K562 (cell line): ENCODE data around the gene RCOR1. TPM values are rescaled to one million over a fixed set of nuclear protein-coding genes. Genes with fewer than 3 reads are reported as not detected.
A peak's percentile ranks its signal among the peaks of the same experiment; 100 is the strongest.
"Not testable (repeated sequence)": the region's sequence is repeated elsewhere in the genome, so short reads cannot be mapped to it uniquely, and the experiment has no call there.

Experiments used
- ATAC-seq: fragments of 200-7000 bp; cut with Tn5 transposase; 3 replicates; pipeline ENCODE4 v1.9.1; 2020; ENCODE audit warnings: moderate library complexity
- BruUV-seq: library from RNA; stranded (reverse); fragments of 400-500 nt; replicated peaks from 2 replicates; lab custom pipeline; 2021; lab: Mats Ljungman, UMichigan
- CTCF ChIA-PET: fragments of 300-600 bp; formaldehyde crosslinking; extraction: SDS; loops from one replicate; lab custom pipeline; 2021; ENCODE audit warnings: low intra/inter-chr PET ratio; lab: Yijun Ruan, JAX
- POLR2A ChIA-PET: fragments of 300-600, 350-650 bp; sonication (Branson Sonifier 250); formaldehyde crosslinking; extraction: SDS; loops from one replicate; lab custom pipeline; 2021; ENCODE audit warnings: antibody characterized with exemption, inconsistent platforms; lab: Yijun Ruan, JAX
- DNase-seq, 4 experiments: peaks; one replicate each; pipeline versions ENCODE4 v3.0.0 to v3.0.0-alpha.2; 2011 to 2018; ENCODE audit warnings: low spot score in 3 of 4, mixed read lengths in 3 of 4; ENCODE audit errors: extremely low read depth in 1 of 4
- FAIRE-seq: peaks from 2 replicates; lab custom pipeline; 2011; peaks lifted over from hg19 to GRCh38; lab: Jason Lieb, UNC
- H2AFZ ChIP-seq: 2 replicates; pipeline ENCODE4 v1.6.0; 2011; ENCODE audit warnings: low read depth, low read length, control low read depth, inconsistent platforms
- H3K27ac ChIP-seq: fragments of 200-600 bp; 3 replicates; pipeline ENCODE4 v1.8.0; 2011; ENCODE audit warnings: low read depth, mild to moderate bottlenecking, control low read depth, inconsistent platforms, low read length, moderate library complexity, mixed read lengths; ENCODE audit errors: extremely low read depth
- H3K27me3 ChIP-seq, 2 experiments: fragments of 300-600 bp in 1 of 2; 2 replicates in 1 of 2; 3 replicates in 1 of 2; pipeline versions ENCODE4 v1.6.0 to v1.8.0; 2011; ENCODE audit warnings: inconsistent platforms in 2 of 2, low read length in 2 of 2, mild to moderate bottlenecking in 1 of 2, mixed read lengths in 1 of 2, moderate library complexity in 1 of 2; ENCODE audit not compliant: control insufficient read depth in 2 of 2, insufficient read depth in 2 of 2
- H3K36me3 ChIP-seq: fragments of 300-600 bp; 3 replicates; pipeline ENCODE4 v1.8.0; 2011; ENCODE audit warnings: mild to moderate bottlenecking, low read length, inconsistent platforms; ENCODE audit not compliant: control insufficient read depth, insufficient read depth
- H3K4me1 ChIP-seq, 2 experiments: fragments of 200-600 bp in 1 of 2; replicated peaks in 1 of 2; 2 replicates in 1 of 2; 3 replicates in 1 of 2; pipeline versions ENCODE4 v1.5.1 to v1.8.0; 2011; ENCODE audit warnings: inconsistent platforms in 2 of 2, low read length in 2 of 2, mild to moderate bottlenecking in 1 of 2, mixed read lengths in 1 of 2, moderate library complexity in 1 of 2; ENCODE audit not compliant: control insufficient read depth in 2 of 2, insufficient read depth in 2 of 2
- H3K4me2 ChIP-seq: 2 replicates; pipeline ENCODE4 v1.6.1; 2011; ENCODE audit warnings: low read length, control low read depth, inconsistent platforms, mixed read lengths; ENCODE audit not compliant: insufficient read depth
- H3K4me3 ChIP-seq: fragments of 200-600 bp; sonication (generic), shearing (Covaris generic); 2 replicates; pipeline ENCODE4 v1.5.1; 2016; ENCODE audit warnings: control low read depth, inconsistent platforms
- H3K79me2 ChIP-seq: fragments of 200-600 bp; 3 replicates; pipeline ENCODE4 v1.8.0; 2011; ENCODE audit warnings: low read length, inconsistent platforms; ENCODE audit not compliant: control insufficient read depth, insufficient read depth
- H3K9ac ChIP-seq, 2 experiments: 2 replicates each; pipeline versions ENCODE4 v1.6.0 to v1.6.1; 2011; ENCODE audit warnings: low read depth in 2 of 2, low read length in 2 of 2, control low read depth in 1 of 2, inconsistent platforms in 1 of 2, mild to moderate bottlenecking in 1 of 2, mixed read lengths in 1 of 2; ENCODE audit not compliant: insufficient read depth in 1 of 2
- H3K9me1 ChIP-seq: one replicate; pipeline ENCODE4 v1.6.0; 2011; ENCODE audit warnings: inconsistent platforms, mild to moderate bottlenecking, low read length, moderate library complexity; ENCODE audit not compliant: control insufficient read depth, insufficient read depth
- H3K9me3 ChIP-seq: replicated peaks from 2 replicates; pipeline ENCODE4 v1.5.1; 2011; ENCODE audit warnings: low read depth, low read length, inconsistent platforms; ENCODE audit not compliant: control insufficient read depth, insufficient read depth
- H4K20me1 ChIP-seq: replicated peaks from 2 replicates; pipeline ENCODE4 v1.6.1; 2011; ENCODE audit warnings: low read length, inconsistent platforms, mixed read lengths; ENCODE audit not compliant: control insufficient read depth, insufficient read depth
- ADNP ChIP-seq: fragments of 200-800 bp; sonication (Bioruptor generic); IDR thresholded peaks from 2 replicates; pipeline ENCODE4 v1.6.1; 2016; ENCODE audit warnings: missing genetic modification characterization, missing compliant biosample characterization
- ATF3 ChIP-seq, 2 experiments: fragments of 450-650 bp in 1 of 2; sonication (generic) in 1 of 2; formaldehyde crosslinking in 1 of 2; IDR thresholded peaks in 1 of 2; conservative IDR thresholded peaks in 1 of 2; 2 replicates each; pipeline versions ENCODE4 v1.6.1 to v1.8.1; 2016 to 2023; ENCODE audit warnings: mild to moderate bottlenecking in 2 of 2, moderate library complexity in 2 of 2, inconsistent platforms in 1 of 2, missing genetic modification reagents in 1 of 2
- BCOR ChIP-seq: fragments of 450-650 bp; IDR thresholded peaks from 2 replicates; pipeline ENCODE4 v1.6.1; 2016
- KDM1A ChIP-seq, 2 experiments: fragments of 450-650 bp; IDR thresholded peaks; 2 replicates each; pipeline ENCODE4 v1.6.1; 2016; ENCODE audit warnings: mild to moderate bottlenecking in 2 of 2
- RBFOX2 ChIP-seq: fragments of 200-400 bp; formaldehyde crosslinking; IDR thresholded peaks from 2 replicates; pipeline ENCODE4 v1.6.1; 2017; ENCODE audit warnings: low read depth, mild to moderate bottlenecking, low read length, moderate library complexity
- RBM25 ChIP-seq: fragments of 200-400 bp; formaldehyde crosslinking; IDR thresholded peaks from 2 replicates; pipeline ENCODE4 v1.6.1; 2018; ENCODE audit warnings: low read length, low read depth, moderate library complexity; ENCODE audit not compliant: severe bottlenecking
- RCOR1 ChIP-seq, 2 experiments: IDR thresholded peaks; 2 replicates each; pipeline ENCODE4 v1.6.1; 2012; ENCODE audit warnings: low read depth in 2 of 2, low read length in 2 of 2, borderline replicate concordance in 1 of 2, improper control_type of control experiment in 1 of 2
- ZBTB2 ChIP-seq: fragments of 450-650 bp; IDR thresholded peaks from 2 replicates; pipeline ENCODE4 v1.6.1; 2016; ENCODE audit warnings: antibody characterized with exemption
- ZNF121 ChIP-seq: sonication (generic); formaldehyde crosslinking; conservative IDR thresholded peaks from 2 replicates; pipeline ENCODE4 v1.8.0; 2022; ENCODE audit warnings: missing genetic modification reagents
- ZNF785 ChIP-seq: fragments of 250-450 bp; sonication (Bioruptor Pico); IDR thresholded peaks from 2 replicates; pipeline ENCODE4 v1.4.0; 2020; ENCODE audit warnings: mild to moderate bottlenecking
- WGBS: fragments of 100-300 bp; shearing (Covaris generic); methylation state at CpG from one replicate; pipeline ENCODE4 v1.1.6; 2016; ENCODE audit warnings: low coverage, mixed read lengths; ENCODE audit not compliant: insufficient coverage; ENCODE audit errors: missing lambda C conversion rate; 5-methylcytosine and 5-hydroxymethylcytosine counted together
- in situ Hi-C: fragments of 300-500 bp; cut with MboI; formaldehyde crosslinking; loops from 4 replicates; pipeline ENCODE4 v1.15.0; 2018; ENCODE audit warnings: inconsistent platforms, mixed read lengths
- intact Hi-C: fragments of 100-400 bp; cut with micrococcal nuclease; formaldehyde crosslinking; loops from 2 replicates; pipeline ENCODE4 v1.14.2; 2022
- polyA plus RNA-seq, 8 experiments: library from polyadenylated mRNA; depleted of rRNA in 4 of 8; stranded (reverse) in 5 of 8; unstranded in 3 of 8; fragments of >200 nt; fragmentation: Nextera tagmentation in 2 of 8; fragmentation: Illumina TruSeq in 1 of 8; extraction: Ambion mirVana in 2 of 8; extraction: Trizol in 1 of 8; gene quantifications; 2 replicates each; pipeline versions ENCODE4 v1.2.1 to v1.2.3, GENCODE V29; 2011 to 2014; ENCODE audit warnings: inconsistent platforms in 1 of 8, missing spikeins in 1 of 8
- total RNA-seq, 7 experiments: library from RNA; depleted of rRNA in 6 of 7; stranded (reverse); fragments of >200 nt in 6 of 7; fragmentation: Illumina TruSeq in 2 of 7; extraction: Trizol in 2 of 7; gene quantifications; 2 replicates each; pipeline versions ENCODE4 v1.2.1 to v1.2.3, GENCODE V29; 2011 to 2021; ENCODE audit warnings: low replicate concordance in 1 of 7

RCOR1 gene
- total and polyA plus RNA-seq, 9 of the 15 experiments (the other 6 are each of a cell fraction or from before 2014, with no cell fraction given), result 8.5 to 47.9 (median 20.9) TPM

GRCh38 chr14:102575846-102576428, 16.5 kb upstream of the RCOR1 start:
- 71% methylated on average over 4 of the region's 8 CpGs for WGBS
- intact Hi-C loops; H3K9me1 ChIP-seq; DNase-seq; ATAC-seq; H2AFZ ChIP-seq; BruUV-seq; H3K9me3 ChIP-seq; H4K20me1 ChIP-seq; FAIRE-seq; H3K4me2 ChIP-seq; CTCF ChIA-PET; H3K9ac ChIP-seq; H3K4me3 ChIP-seq; H3K27me3 ChIP-seq; H3K36me3 ChIP-seq; in situ Hi-C loops; POLR2A ChIA-PET; H3K27ac ChIP-seq; H3K79me2 ChIP-seq; TF ChIP-seq ATF3 (CRISPR knock-in tag; conservative IDR thresholded peaks at IDR 0.05): not testable (repeated sequence)
- H3K4me1 ChIP-seq, result peaks cover 18 to 24% of the 10 kb centered on the region in 2 experiments
- TF ChIP-seq ZNF121 (CRISPR knock-in tag) (peak; percentile 78), ATF3 (IDR thresholded peaks at IDR 0.05) (peak; percentile 17; the same call in 1 of the 2 replicates)

GRCh38 chr14:102578821-102579220, 13.6 kb upstream of the RCOR1 start:
- H3K4me2 ChIP-seq, result no peak overlapping the region
- 55% methylated on average over 5 of the region's 7 CpGs for WGBS
- CTCF ChIA-PET, result no interaction called here
- H3K79me2 ChIP-seq, result no peaks in the 10 kb centered on the region
- no peak overlapping the region for H2AFZ ChIP-seq
- ATAC-seq (no peak), FAIRE-seq (no peak), DNase-seq (no peak)
- TF ChIP-seq KDM1A (IDR thresholded peaks at IDR 0.05) (peak; percentile 29 to 51; a peak in 2 of 4 replicates), ZNF785 (CRISPR knock-in tag) (no peak), ADNP (peak; percentile 58; the same call in 1 of the 2 replicates), RCOR1 (IDR thresholded peaks at IDR 0.05; ENCODE audit: borderline replicate concordance in 1 of 2, low read depth in 2 of 2, low read length in 2 of 2) (peak in 1 of 2 experiments; percentile 22; a peak in 1 of 4 replicates), RBFOX2 (no peak), BCOR (peak; percentile 90), RBM25 (peak; percentile 95), ZBTB2 (no peak)
- intact Hi-C loops (no loop called here), in situ Hi-C loops (no loop called here)
- peaks cover 12 to 17% of the 10 kb centered on the region in 2 experiments for H3K4me1 ChIP-seq
- H3K36me3 ChIP-seq, result no peaks in the 10 kb centered on the region
- H3K9me3 ChIP-seq, result no peaks in the 10 kb centered on the region
- no TSS peak for BruUV-seq
- H3K9ac ChIP-seq, result peak overlapping the region in 1 of 2 experiments; percentile 61; a peak in 1 of 4 replicates
- H3K27ac ChIP-seq, result no peak overlapping the region
- H4K20me1 ChIP-seq, result no peaks in the 10 kb centered on the region
- POLR2A ChIA-PET, result interaction anchor here (0.6 to 1.1 kb wide), 2 partner anchors 11 to 1687 kb away, joined by 3 read pairs; no protein-coding TSS in a partner anchor
- H3K9me1 ChIP-seq, result no peaks in the 10 kb centered on the region
- H3K4me3 ChIP-seq, result no peak overlapping the region
- H3K27me3 ChIP-seq, result no peaks in the 10 kb centered on the region
